ENCODE measurements around the gene PUSL1.

The PUSL1 gene

DNA sequence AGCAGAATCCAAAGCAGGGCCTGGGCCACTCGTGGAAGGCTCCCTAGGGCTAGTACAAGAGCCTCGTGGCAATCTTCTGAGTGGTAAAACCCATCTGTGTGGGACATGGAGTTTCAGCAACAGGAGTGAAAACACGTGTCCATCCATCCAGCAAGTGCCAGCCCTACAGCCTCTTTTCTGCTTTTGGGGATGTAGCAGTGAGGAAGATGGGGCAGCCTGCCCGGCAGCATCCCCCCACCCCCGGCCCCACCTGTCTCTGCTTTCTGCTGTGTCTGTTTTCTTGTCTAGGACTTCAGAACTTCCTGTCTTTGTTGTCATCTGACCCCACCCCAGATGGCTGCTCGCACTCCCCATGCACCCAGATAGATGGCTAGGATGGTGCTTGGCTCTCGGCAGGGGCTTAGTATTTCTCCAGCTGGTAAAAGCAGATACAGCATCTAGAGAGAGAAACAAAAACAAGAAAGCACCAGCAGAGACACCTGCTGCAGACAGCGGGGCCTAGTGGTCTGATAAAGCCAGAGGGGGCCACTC is 17.7 kb downstream of the PUSL1 start:
- no peak for DNase-seq

DNA sequence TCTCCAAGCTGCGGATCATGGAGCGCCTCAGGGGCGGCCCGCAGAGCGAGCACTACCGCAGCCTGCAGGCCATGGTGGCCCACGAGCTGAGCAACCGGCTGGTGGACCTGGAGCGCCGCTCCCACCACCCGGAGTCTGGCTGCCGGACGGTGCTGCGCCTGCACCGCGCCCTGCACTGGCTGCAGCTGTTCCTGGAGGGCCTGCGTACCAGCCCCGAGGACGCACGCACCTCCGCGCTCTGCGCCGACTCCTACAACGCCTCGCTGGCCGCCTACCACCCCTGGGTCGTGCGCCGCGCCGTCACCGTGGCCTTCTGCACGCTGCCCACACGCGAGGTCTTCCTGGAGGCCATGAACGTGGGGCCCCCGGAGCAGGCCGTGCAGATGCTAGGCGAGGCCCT is 18.9 kb downstream of the PUSL1 start:
- DNase-seq, result no peak

DNA sequence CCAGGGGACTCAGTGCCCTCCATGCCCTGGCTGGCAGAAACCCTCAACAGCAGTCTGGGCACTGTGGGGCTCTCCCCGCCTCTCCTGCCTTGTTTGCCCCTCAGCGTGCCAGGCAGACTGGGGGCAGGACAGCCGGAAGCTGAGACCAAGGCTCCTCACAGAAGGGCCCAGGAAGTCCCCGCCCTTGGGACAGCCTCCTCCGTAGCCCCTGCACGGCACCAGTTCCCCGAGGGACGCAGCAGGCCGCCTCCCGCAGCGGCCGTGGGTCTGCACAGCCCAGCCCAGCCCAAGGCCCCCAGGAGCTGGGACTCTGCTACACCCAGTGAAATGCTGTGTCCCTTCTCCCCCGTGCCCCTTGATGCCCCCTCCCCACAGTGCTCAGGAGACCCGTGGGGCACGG is 19.9 kb downstream of the PUSL1 start:
- DNase-seq, result no peak

DNA sequence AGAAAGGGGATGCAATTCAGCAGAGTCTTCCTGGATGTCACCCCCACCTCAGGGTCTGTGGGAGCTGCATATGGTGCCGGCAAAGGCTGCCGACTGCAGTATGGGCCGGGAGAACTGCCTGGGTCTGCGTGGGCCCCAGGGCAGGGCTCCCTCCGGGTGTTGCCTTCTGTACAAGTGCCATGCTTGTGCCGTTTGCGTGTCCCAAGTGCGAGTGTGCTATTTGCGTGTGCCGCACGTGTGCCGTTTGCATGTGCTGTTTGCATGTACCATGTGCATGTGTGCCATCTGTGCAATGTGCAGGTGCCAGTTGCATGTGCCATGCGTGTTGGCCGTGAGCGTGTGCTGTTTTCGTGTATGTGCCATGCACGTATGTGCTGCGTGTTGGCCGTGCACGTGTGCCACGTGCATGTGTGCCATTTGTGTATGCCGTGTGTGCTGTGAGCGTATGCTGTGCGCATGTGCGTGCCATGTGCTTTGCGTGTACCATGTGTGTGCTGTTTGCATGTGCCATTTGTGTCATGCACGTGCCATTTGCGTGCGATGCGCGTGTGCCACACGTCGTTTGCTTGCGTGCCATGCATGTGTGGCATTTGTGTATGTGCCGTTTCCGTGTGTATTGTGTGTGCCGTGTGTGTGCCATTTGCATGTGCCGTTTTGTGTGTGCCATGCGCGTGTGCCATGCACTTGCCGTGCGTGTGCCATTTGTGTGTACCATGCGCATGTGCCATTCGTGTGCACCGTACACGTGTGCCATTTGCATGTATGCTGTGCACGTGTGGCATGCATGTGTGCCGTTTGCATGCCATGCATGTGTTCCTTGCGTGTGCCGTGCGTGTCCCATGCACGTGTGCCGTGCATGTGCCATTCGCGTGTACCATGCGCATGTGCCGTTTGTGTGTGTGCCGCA is 21.2 kb downstream of the PUSL1 start:
- DNase-seq, result no peak

DNA sequence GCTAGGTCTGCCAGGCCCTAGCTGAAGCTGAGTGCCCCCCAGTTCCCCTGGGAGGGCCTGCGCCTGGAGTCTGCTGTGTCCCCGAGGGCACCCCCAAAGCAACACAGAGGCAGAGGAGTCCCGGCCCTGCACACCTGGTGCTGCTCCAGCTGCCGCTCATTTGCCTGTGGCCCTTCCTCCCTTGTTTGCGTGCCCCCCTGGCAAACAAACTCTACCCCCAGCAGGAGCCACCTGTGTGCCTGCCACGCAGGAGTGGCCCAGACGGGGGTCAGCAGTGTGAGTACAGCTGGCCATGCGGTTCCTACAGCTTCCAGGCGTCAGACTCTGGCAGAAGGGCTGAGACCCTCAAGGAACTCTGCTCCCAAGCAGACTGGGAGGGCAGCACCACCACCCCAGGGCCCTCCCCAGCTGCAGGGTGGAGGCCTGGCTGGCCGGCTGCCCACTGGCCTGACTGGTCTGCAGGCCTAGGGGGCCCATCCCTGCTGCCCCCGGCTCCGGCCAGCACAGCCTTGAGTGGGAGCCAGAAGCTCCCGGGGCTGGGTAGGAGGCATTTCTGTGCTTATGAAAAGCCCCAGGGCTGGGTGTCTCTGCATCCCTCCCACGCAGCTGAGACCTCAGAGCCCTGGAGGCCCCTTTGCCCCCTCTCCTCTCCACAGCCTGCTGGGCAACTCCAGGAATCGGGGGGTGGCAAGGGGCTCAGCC is 22.1 kb downstream of the PUSL1 start:
- DNase-seq, result no peak

DNA sequence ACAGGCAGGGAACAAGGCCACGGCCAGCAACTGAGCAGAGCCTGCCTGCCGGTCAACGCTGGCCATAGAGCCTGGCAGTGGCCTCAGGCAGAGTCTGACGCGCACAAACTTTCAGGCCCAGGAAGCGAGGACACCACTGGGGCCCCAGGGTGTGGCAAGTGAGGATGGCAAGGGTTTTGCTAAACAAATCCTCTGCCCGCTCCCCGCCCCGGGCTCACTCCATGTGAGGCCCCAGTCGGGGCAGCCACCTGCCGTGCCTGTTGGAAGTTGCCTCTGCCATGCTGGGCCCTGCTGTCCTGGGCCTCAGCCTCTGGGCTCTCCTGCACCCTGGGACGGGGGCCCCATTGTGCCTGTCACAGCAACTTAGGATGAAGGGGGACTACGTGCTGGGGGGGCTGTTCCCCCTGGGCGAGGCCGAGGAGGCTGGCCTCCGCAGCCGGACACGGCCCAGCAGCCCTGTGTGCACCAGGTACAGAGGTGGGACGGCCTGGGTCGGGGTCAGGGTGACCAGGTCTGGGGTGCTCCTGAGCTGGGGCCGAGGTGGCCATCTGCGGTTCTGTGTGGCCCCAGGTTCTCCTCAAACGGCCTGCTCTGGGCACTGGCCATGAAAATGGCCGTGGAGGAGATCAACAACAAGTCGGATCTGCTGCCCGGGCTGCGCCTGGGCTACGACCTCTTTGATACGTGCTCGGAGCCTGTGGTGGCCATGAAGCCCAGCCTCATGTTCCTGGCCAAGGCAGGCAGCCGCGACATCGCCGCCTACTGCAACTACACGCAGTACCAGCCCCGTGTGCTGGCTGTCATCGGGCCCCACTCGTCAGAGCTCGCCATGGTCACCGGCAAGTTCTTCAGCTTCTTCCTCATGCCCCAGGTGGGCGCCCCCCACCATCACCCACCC is 22.9 kb downstream of the PUSL1 start, which contains the start of gene TAS1R3:
TAS1R3 (plus strand) TSS at position 213 of the 898 bp plus-strand sequence; CDS start at position 279, 66 bp downstream.
- DNase-seq, result no peak

DNA sequence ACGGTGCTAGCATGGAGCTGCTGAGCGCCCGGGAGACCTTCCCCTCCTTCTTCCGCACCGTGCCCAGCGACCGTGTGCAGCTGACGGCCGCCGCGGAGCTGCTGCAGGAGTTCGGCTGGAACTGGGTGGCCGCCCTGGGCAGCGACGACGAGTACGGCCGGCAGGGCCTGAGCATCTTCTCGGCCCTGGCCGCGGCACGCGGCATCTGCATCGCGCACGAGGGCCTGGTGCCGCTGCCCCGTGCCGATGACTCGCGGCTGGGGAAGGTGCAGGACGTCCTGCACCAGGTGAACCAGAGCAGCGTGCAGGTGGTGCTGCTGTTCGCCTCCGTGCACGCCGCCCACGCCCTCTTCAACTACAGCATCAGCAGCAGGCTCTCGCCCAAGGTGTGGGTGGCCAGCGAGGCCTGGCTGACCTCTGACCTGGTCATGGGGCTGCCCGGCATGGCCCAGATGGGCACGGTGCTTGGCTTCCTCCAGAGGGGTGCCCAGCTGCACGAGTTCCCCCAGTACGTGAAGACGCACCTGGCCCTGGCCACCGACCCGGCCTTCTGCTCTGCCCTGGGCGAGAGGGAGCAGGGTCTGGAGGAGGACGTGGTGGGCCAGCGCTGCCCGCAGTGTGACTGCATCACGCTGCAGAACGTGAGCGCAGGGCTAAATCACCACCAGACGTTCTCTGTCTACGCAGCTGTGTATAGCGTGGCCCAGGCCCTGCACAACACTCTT is 23.8 kb downstream of the PUSL1 start:
- no peak for DNase-seq

DNA sequence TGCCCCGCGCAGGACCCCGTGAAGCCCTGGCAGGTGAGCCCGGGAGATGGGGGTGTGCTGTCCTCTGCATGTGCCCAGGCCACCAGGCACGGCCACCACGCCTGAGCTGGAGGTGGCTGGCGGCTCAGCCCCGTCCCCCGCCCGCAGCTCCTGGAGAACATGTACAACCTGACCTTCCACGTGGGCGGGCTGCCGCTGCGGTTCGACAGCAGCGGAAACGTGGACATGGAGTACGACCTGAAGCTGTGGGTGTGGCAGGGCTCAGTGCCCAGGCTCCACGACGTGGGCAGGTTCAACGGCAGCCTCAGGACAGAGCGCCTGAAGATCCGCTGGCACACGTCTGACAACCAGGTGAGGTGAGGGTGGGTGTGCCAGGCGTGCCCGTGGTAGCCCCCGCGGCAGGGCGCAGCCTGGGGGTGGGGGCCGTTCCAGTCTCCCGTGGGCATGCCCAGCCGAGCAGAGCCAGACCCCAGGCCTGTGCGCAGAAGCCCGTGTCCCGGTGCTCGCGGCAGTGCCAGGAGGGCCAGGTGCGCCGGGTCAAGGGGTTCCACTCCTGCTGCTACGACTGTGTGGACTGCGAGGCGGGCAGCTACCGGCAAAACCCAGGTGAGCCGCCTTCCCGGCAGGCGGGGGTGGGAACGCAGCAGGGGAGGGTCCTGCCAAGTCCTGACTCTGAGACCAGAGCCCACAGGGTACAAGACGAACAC is 24.5 kb downstream of the PUSL1 start:
- no peak for DNase-seq

DNA sequence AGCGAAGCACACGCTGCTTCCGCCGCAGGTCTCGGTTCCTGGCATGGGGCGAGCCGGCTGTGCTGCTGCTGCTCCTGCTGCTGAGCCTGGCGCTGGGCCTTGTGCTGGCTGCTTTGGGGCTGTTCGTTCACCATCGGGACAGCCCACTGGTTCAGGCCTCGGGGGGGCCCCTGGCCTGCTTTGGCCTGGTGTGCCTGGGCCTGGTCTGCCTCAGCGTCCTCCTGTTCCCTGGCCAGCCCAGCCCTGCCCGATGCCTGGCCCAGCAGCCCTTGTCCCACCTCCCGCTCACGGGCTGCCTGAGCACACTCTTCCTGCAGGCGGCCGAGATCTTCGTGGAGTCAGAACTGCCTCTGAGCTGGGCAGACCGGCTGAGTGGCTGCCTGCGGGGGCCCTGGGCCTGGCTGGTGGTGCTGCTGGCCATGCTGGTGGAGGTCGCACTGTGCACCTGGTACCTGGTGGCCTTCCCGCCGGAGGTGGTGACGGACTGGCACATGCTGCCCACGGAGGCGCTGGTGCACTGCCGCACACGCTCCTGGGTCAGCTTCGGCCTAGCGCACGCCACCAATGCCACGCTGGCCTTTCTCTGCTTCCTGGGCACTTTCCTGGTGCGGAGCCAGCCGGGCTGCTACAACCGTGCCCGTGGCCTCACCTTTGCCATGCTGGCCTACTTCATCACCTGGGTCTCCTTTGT is 25.3 kb downstream of the PUSL1 start:
- DNase-seq, result no peak

DNA sequence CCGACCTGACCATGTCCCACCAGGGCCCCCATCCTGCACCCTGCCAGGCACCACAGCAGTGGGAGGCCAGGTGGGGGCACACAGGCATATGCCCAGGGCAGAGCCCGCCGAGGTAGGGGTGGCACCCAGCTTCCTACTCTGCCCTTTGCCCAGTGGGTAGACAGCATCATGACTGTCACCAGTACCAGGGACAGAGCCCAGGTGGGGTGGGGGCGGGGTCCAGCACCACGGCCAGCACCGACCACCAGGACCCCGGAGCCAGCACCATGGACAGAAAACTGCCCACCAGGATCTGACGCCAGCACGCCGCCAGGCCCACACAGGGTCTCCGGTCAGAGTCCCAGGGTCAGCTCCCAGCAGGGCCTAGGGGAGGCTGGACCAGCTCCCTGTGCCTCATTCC is 26.4 kb downstream of the PUSL1 start:
- no peak for DNase-seq

DNA sequence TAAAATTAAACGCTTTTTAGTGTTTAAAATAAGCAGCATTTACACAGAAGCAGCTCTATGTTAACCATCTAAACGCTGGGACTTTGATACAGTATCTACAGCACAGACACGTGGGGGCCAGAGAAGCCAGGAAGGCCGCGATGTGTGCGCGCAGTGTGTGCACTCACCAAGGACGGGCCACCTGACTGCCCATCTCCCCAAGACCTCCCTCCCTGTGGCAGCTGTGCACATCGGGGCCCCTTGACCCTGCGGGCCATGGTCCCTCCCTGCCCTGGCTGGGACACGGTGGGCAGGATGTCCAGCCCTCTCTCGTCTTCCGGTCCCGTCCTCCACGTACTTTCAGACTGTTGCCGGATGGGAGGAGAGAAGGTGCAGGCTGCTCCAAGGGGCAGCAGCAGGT is 26.9 kb downstream of the PUSL1 start:
- DNase-seq, result no peak

DNA sequence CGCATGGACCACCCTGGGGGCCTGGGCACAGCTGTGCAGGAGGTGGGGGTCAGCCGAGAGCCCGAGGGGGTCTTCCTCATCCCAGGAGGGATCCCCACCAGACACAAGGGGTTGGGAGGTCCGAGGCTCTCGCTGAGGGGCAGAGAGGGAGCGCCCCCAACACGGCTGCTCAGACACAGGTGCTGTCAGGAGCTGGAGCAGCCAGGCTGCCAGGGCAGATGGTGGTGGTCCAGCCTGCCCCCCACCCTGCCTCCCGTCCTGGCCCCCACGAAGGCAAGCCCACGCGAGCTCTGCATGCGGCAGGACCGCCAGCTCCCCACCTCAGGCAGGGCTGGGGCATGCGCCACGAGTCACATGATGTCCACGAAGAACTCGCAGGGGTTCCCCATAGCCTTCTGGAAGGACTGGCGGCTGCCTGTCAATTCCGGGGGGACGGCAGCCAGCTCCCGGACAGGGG is 27.4 kb downstream of the PUSL1 start:
- DNase-seq, result no peak

DNA sequence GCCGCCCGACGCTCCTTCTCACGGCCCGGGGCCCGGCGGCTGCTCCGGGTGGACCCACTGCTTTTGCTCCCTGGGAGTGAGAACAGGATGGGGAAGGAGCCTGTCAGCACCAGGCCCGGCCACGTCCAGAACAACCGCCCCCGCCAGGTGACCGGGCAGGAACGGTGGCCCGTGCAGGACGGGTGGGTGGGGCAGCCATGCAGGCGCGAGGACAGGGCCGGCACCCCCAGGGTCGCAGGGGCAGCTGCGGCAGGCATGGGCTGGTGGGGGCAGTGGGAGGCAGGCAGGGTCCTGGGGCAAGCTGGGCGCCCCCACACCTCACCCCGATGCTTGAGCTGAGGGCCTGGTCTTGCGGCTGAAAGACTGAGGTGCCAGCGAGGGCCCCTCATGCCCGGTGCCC is 28.0 kb downstream of the PUSL1 start:
- DNase-seq, result no peak

DNA sequence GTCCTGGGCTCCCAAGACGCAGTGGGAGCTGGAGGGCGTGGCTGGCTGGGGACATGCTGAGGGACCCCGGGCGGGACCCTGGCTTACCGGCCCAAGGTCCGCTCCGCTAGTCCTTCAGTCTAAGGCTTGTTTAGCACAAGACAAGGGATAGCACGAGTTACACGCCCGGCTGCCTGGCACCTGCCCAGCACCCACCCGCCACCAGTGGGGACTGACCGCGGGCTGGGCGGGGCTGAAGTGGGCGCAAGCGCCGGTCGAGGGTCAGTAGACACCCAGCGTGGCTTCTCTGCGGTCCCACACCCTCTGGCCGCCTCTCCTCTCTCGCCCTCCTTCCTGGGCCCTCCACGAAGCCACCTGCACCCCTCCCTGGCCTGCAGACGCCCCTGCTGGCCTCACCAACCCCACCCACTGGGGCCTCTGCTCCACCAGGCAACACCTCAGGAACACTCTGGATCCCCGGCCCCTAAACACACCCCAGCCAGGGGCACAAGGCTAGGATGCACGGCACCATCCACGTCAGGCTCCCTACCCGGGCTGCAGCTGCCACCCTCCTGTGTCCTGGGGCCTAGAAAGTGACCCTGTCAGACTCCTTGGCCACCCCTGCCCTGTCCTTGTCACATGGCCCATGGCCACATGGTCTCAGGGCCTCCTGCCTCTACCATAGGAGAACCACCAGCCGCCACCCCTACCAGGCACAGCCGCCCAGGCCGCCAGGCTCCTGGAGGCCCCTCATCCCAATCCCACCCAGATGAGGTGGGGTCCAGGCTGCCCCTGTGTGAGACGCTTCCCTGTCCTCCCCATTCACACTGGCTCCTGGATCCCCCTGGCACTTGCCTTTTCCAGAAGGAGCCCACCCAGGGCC is 28.8 kb downstream of the PUSL1 start:
- no peak for DNase-seq

DNA sequence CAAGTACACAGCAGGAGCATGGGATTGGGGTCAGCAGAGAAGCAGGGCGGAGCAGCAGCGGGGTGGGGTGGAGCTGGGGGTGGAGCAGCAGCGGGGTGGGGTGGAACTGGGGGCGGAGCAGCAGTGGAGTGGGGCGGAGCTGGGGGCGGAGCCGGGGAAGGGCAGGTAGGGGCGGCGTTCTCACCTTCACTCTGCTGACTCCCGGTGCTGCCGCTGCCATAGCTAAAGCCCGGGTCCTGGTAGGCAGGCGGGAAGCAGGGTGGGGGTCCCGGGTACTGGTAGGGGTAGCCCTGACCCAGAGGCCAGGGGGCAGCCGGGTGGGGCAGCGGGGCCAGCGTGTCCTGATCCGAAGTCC is 29.4 kb downstream of the PUSL1 start:
- DNase-seq, result no peak

DNA sequence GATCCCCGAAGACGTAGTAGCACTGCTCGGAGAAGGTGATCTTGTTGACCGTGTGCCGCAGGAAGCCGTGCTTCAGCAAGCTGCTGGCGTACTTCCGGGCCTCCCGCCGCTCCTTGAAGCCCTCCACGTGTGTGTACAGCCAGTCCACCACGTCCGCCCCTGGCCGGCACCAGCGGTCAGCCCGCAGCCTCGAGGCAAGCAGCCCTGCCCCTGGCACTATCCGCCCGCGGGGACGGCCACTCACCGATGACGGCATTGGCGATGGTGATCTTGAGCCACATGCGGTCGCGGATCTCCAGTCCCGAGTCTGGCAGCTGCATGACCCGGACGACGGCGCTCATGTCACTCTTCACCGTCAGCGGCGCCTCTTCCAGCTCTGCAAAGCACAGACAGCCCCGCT is 29.9 kb downstream of the PUSL1 start:
- no peak for DNase-seq

DNA sequence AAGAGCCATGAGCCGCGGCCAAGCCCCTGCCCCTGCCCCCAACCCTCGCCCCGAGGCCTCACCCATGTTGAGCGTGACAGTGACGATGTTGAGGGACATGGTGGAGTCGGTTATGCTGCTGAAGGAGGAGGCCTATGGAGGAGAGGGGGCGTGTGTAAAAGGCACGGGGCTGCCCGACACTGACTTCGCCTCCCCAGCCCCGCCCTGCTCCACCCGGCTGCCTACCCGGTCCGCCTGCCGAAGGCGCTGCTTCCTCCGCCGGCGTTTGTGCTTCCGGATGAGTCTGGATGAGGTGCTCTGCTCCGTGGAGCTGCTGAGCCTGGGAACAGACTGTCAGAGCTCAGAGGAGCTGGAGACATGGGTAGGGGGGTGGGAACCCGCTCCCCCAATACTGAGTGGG is 31.8 kb downstream of the PUSL1 start:
- DNase-seq, result no peak

DNA sequence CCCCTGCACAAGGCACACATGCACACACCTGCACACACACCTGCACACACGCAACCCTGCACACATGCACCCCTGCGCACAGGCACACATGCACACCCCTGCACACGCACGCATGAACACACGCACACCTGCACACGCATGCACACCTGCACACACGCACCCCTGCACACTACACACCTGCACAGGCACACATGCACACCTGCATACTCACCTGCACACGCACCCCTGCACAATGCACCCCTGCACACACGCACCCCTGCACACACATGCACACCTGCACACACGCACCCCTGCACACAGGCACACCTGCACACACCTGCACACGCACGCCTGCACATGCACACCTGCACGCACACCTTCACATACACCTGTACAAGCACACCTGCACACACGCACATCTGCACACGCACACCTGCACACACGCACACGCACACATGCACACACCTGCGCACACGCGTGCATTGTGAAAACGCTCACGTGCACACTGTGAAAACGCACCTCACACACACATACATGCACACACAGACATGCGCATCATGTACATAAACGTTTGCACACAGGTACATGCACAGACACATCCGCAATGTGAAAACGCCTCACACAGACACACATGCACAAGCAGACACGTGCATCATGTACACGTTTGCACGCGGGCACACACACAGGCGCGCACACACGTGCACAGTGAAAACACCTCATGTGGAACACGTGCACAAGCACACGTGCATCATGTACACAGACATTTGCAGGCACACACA is 32.6 kb downstream of the PUSL1 start:
- DNase-seq, result no peak

DNA sequence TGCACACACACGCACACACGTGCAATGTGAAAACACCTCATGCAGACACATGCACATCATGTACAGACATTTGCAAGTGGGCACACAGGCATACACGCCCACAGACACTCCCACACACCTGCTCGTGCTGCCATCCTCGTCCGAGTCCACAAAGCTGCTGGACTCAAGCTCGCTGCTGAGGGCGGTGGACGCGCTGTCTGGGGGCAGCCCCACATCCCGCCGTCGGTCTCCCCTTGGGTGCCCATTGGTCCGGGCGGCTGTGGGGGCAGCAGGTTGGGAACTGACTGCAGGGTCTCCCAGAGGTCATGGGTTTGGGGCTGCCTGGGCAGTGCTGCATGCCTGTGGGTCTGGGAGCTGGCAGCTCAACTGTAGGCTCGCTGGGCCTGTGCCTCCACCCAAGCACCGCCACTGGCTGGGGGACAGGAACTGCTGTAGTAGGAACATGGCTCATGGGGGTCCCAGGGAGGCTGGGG is 33.2 kb downstream of the PUSL1 start:
- no peak for DNase-seq
